ENCODE results near the gene PTPRT.
A peak's percentile ranks its signal among the peaks of the same experiment; 100 is the strongest.

PTPRT gene

DNA sequence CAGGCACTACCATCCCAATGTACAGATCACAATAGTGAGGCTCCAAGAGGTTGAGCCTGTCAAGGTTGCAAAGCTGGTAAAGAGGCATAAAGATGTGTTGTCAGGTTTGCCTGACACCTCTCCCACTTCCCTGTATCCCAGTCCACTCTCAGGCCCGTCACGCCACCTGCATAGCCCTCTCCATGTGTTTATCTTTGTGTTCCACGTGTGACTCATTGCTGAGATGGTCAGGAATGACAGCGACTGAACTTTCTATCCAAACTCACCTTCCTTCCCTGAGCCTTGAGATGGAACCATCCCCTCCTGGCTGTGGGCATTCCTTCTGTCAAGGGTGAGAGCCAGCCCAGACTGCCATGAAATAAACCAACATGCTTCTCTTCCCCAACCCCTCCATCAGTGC is 578.3 kb downstream of the PTPRT start:
- H4K20me1 ChIP-seq (ENCODE audit: insufficient read depth, low read length): no peaks in the 10 kb centered on the region
- H3K79me2 ChIP-seq (ENCODE audit: insufficient read depth, low read length): no peaks in the 10 kb centered on the region
- DNase-seq (no peak), ATAC-seq (ENCODE audit: insufficient read depth, low read depth) (no peak)
- no peaks in the 10 kb centered on the region for H3K4me1 ChIP-seq (ENCODE audit: insufficient read depth, low read length)
- H3K4me2 ChIP-seq (ENCODE audit: insufficient read depth, low read length): no peak overlapping the region
- H3K27ac ChIP-seq (ENCODE audit: low read length): no peak overlapping the region
- no peaks in the 10 kb centered on the region for H3K36me3 ChIP-seq (ENCODE audit: insufficient read depth, low read length)
- TF ChIP-seq, protein P1, sequence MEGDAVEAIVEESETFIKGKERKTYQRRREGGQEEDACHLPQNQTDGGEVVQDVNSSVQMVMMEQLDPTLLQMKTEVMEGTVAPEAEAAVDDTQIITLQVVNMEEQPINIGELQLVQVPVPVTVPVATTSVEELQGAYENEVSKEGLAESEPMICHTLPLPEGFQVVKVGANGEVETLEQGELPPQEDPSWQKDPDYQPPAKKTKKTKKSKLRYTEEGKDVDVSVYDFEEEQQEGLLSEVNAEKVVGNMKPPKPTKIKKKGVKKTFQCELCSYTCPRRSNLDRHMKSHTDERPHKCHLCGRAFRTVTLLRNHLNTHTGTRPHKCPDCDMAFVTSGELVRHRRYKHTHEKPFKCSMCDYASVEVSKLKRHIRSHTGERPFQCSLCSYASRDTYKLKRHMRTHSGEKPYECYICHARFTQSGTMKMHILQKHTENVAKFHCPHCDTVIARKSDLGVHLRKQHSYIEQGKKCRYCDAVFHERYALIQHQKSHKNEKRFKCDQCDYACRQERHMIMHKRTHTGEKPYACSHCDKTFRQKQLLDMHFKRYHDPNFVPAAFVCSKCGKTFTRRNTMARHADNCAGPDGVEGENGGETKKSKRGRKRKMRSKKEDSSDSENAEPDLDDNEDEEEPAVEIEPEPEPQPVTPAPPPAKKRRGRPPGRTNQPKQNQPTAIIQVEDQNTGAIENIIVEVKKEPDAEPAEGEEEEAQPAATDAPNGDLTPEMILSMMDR (IDR thresholded peaks at IDR 0.05; ENCODE audit: borderline replicate concordance, extremely low read depth, low read length, poor library complexity, severe bottlenecking): no peak
- no peak for TF ChIP-seq EZH2 (IDR thresholded peaks at IDR 0.05; ENCODE audit: borderline replicate concordance, low read depth, low read length, severe bottlenecking)
- H3K4me3 ChIP-seq (ENCODE audit: low read depth in 1 of 2, low read length in 2 of 2): no peak overlapping the region
- H2AFZ ChIP-seq (ENCODE audit: low read depth, low read length): no peak overlapping the region
- no peak overlapping the region for H3K9ac ChIP-seq (ENCODE audit: low read depth, low read length)
- H3K9me3 ChIP-seq (ENCODE audit: insufficient read depth, low read length, severe bottlenecking): no peaks in the 10 kb centered on the region
- no peaks in the 10 kb centered on the region for H3K27me3 ChIP-seq (ENCODE audit: insufficient read depth, low read length, poor library complexity)

DNA sequence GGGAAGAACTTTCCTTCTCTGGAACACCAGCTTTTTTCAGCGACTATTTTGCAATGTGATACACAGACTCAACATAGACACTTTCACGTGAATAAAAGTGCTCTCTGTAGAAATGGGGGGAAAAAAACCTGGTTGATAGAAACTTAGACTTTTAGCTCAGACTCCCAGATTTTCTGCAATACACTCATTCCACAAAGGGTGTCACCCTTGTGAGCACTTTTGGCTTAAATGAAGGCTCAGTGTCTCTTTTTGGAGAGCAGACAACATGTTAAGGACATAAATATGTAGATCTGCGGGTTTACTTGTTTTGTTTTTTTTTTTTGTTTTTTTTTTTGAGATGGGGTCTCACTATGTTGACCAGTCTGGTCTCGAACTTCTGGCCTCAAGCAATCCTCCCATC is 579.6 kb downstream of the PTPRT start:
- DNase-seq: no peak
- no peaks in the 10 kb centered on the region for H3K79me2 ChIP-seq (ENCODE audit: insufficient read depth, low read length)
- no peak overlapping the region for H3K4me2 ChIP-seq (ENCODE audit: insufficient read depth, low read length)
- no peak overlapping the region for H3K4me3 ChIP-seq (ENCODE audit: low read depth in 1 of 2, low read length in 2 of 2)
- ATAC-seq (ENCODE audit: insufficient read depth, low read depth): no peak
- no peak for TF ChIP-seq EZH2 (IDR thresholded peaks at IDR 0.05; ENCODE audit: borderline replicate concordance, low read depth, low read length, severe bottlenecking)
- TF ChIP-seq, protein P1 (IDR thresholded peaks at IDR 0.05; ENCODE audit: borderline replicate concordance, extremely low read depth, low read length, poor library complexity, severe bottlenecking): peak; percentile 10
- no peaks in the 10 kb centered on the region for H3K27me3 ChIP-seq (ENCODE audit: insufficient read depth, low read length, poor library complexity)
- H3K9ac ChIP-seq (ENCODE audit: low read depth, low read length): no peak overlapping the region
- no peaks in the 10 kb centered on the region for H4K20me1 ChIP-seq (ENCODE audit: insufficient read depth, low read length)
- H3K4me1 ChIP-seq (ENCODE audit: insufficient read depth, low read length): no peaks in the 10 kb centered on the region
- no peak overlapping the region for H2AFZ ChIP-seq (ENCODE audit: low read depth, low read length)
- H3K36me3 ChIP-seq (ENCODE audit: insufficient read depth, low read length): no peaks in the 10 kb centered on the region
- H3K27ac ChIP-seq (ENCODE audit: low read length): no peak overlapping the region
- H3K9me3 ChIP-seq (ENCODE audit: insufficient read depth, low read length, severe bottlenecking): no peaks in the 10 kb centered on the region

DNA sequence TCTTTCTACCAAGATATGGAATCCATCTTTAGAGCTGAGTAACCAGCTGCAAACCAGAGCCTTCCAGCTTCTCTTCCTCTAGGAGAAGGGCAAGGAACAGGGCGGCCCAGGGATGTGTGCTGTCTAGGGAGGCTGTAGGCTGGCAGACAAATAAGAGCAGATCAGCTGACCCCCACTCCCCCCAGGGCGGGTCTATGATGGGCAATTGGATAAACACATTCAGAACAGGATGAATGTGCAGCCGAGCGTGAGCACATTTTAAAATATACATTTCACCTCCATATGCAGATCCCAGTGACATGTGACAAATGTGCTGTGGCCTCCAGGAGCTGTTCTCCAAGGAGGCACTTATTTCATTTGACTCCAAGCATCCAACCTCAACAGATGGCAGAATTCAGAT is 580.1 kb downstream of the PTPRT start:
- no peak overlapping the region for H3K9ac ChIP-seq (ENCODE audit: low read depth, low read length)
- TF ChIP-seq, protein P1 (IDR thresholded peaks at IDR 0.05; ENCODE audit: borderline replicate concordance, extremely low read depth, low read length, poor library complexity, severe bottlenecking): no peak
- no peak for TF ChIP-seq EZH2 (IDR thresholded peaks at IDR 0.05; ENCODE audit: borderline replicate concordance, low read depth, low read length, severe bottlenecking)
- no peak overlapping the region for H3K4me2 ChIP-seq (ENCODE audit: insufficient read depth, low read length)
- no peak overlapping the region for H3K4me3 ChIP-seq (ENCODE audit: low read depth in 1 of 2, low read length in 2 of 2)
- no peaks in the 10 kb centered on the region for H3K4me1 ChIP-seq (ENCODE audit: insufficient read depth, low read length)
- no peak overlapping the region for H2AFZ ChIP-seq (ENCODE audit: low read depth, low read length)
- ATAC-seq (ENCODE audit: insufficient read depth, low read depth) (no peak), DNase-seq (no peak)
- H3K79me2 ChIP-seq (ENCODE audit: insufficient read depth, low read length): no peaks in the 10 kb centered on the region
- H3K36me3 ChIP-seq (ENCODE audit: insufficient read depth, low read length): no peaks in the 10 kb centered on the region
- no peak overlapping the region for H3K27ac ChIP-seq (ENCODE audit: low read length)
- H4K20me1 ChIP-seq (ENCODE audit: insufficient read depth, low read length): no peaks in the 10 kb centered on the region
- no peaks in the 10 kb centered on the region for H3K9me3 ChIP-seq (ENCODE audit: insufficient read depth, low read length, severe bottlenecking)
- no peaks in the 10 kb centered on the region for H3K27me3 ChIP-seq (ENCODE audit: insufficient read depth, low read length, poor library complexity)
